ENCODE data around the gene YWHAG. TPM values are rescaled to one million over a fixed set of nuclear protein-coding genes. Genes with fewer than 3 reads are reported as not detected.

The YWHAG gene
- total and polyA plus RNA-seq, 2 of the 13 experiments (the other 11 are each of a cell fraction or from before 2014, with no cell fraction given), result 36.9 to 67.5 TPM

DNA sequence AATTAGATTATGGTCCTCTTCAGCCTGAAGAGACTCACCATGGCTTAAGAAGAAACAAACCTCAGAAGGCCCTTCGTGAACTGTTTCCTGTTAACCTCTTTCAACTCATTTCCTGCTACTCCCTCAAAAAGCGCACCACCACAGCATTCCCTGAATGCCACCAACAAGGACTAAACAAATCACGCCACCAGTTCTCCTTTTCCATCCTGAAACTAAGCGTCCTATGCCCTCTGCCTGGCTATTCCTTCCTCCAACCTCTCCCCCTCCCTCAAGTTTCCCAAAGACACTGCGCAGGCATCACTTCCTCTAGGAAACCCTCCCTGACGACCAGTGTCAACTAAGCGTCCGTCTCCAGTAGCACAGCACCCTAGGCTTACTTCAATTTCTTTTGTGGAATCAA, 12.0 kb downstream of the YWHAG start:
- no peaks in the 10 kb centered on the region for H3K27me3 ChIP-seq (ENCODE audit: control insufficient read depth in 1 of 2, insufficient read depth in 2 of 2, low read length in 2 of 2)
- ATAC-seq, result no peak
- peaks cover 85% of the 10 kb centered on the region for H3K4me1 ChIP-seq (ENCODE audit: insufficient read depth, low read length)
- peaks cover 38% of the 10 kb centered on the region for H4K20me1 ChIP-seq (ENCODE audit: insufficient read depth, low read length)
- no peak overlapping the region for H3K9ac ChIP-seq (ENCODE audit: insufficient read depth, low read depth, low read length)
- 98% methylated on average over 8 of the region's 8 CpGs for WGBS (ENCODE audit: low lambda C conversion rate)
- no peak overlapping the region for H3K4me2 ChIP-seq (ENCODE audit: low read depth, low read length)
- intact Hi-C loops (cut with micrococcal nuclease; ENCODE audit: unreplicated experiment) (no loop called here), in situ Hi-C loops (cut with HindIII; ENCODE audit: extremely low pct_ligation_motif_present, low pct_unique_long_range_greater_than_20kb) (no loop called here)
- H3K27ac ChIP-seq (ENCODE audit: extremely low read length, insufficient read depth, low read length), result no peak overlapping the region
- ChIA-PET CTCF (ENCODE audit: low intra/inter-chr PET ratio, low total read pairs) (no interaction called here), POLR2A (no interaction called here)
- peaks cover 17 to 65% of the 10 kb centered on the region in 2 experiments for H3K36me3 ChIP-seq (replicated peaks in 1 of 2; ENCODE audit: control insufficient read depth in 1 of 2, insufficient read depth in 2 of 2, low read length in 2 of 2)
- peaks cover 81% of the 10 kb centered on the region for H3K79me2 ChIP-seq (ENCODE audit: insufficient read depth, low read length)
- no peak for DNase-seq (ENCODE audit: low spot score)
- BruUV-seq (replicated peaks), result no TSS peak
- no peak overlapping the region for H3K4me3 ChIP-seq (replicated peaks in 1 of 3; ENCODE audit: insufficient read depth in 1 of 3, low read depth in 2 of 3, low read length in 3 of 3)
- H2AFZ ChIP-seq (ENCODE audit: low read length), result no peak overlapping the region
- no peaks in the 10 kb centered on the region for H3K9me3 ChIP-seq (ENCODE audit: low read length)
- no peak for FAIRE-seq
- TF ChIP-seq POLR2A (IDR thresholded peaks at IDR 0.05; ENCODE audit: insufficient read depth in 1 of 2, low read depth in 2 of 2, low read length in 2 of 2), result 0 out of 4 replicates have a peak, but pooled peaks of 1 of the 2 experiments have one; percentile 7
- TF ChIP-seq HMG20A (CRISPR knock-in tag; IDR thresholded peaks at IDR 0.05; ENCODE audit: borderline replicate concordance), result no peak
- TF ChIP-seq, protein P1, sequence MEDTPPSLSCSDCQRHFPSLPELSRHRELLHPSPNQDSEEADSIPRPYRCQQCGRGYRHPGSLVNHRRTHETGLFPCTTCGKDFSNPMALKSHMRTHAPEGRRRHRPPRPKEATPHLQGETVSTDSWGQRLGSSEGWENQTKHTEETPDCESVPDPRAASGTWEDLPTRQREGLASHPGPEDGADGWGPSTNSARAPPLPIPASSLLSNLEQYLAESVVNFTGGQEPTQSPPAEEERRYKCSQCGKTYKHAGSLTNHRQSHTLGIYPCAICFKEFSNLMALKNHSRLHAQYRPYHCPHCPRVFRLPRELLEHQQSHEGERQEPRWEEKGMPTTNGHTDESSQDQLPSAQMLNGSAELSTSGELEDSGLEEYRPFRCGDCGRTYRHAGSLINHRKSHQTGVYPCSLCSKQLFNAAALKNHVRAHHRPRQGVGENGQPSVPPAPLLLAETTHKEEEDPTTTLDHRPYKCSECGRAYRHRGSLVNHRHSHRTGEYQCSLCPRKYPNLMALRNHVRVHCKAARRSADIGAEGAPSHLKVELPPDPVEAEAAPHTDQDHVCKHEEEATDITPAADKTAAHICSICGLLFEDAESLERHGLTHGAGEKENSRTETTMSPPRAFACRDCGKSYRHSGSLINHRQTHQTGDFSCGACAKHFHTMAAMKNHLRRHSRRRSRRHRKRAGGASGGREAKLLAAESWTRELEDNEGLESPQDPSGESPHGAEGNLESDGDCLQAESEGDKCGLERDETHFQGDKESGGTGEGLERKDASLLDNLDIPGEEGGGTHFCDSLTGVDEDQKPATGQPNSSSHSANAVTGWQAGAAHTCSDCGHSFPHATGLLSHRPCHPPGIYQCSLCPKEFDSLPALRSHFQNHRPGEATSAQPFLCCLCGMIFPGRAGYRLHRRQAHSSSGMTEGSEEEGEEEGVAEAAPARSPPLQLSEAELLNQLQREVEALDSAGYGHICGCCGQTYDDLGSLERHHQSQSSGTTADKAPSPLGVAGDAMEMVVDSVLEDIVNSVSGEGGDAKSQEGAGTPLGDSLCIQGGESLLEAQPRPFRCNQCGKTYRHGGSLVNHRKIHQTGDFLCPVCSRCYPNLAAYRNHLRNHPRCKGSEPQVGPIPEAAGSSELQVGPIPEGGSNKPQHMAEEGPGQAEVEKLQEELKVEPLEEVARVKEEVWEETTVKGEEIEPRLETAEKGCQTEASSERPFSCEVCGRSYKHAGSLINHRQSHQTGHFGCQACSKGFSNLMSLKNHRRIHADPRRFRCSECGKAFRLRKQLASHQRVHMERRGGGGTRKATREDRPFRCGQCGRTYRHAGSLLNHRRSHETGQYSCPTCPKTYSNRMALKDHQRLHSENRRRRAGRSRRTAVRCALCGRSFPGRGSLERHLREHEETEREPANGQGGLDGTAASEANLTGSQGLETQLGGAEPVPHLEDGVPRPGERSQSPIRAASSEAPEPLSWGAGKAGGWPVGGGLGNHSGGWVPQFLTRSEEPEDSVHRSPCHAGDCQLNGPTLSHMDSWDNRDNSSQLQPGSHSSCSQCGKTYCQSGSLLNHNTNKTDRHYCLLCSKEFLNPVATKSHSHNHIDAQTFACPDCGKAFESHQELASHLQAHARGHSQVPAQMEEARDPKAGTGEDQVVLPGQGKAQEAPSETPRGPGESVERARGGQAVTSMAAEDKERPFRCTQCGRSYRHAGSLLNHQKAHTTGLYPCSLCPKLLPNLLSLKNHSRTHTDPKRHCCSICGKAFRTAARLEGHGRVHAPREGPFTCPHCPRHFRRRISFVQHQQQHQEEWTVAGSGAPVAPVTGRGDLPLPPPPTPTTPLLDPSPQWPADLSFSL (CRISPR knock-in tag; IDR thresholded peaks at IDR 0.05), result no peak
- TF ChIP-seq ZKSCAN8 (CRISPR knock-in tag; IDR thresholded peaks at IDR 0.05; ENCODE audit: borderline replicate concordance), result no peak
